8988T (cell line): Measurements from ENCODE around the gene WASHC3.
"Not testable (repeated sequence)": the region's sequence is repeated elsewhere in the genome, so short reads cannot be mapped to it uniquely, and the experiment has no call there.

Experiments
- DNase-seq: peaks from one replicate; pipeline ENCODE4 v3.0.0; 2011

Gene WASHC3

GRCh38 chr12:102050660-102051430 lies 10.9 kb downstream of the WASHC3 start:
- DNase-seq: no peak

- DNase-seq: no peak
Measured at GRCh38 chr12:102043928-102044327, 17.9 kb downstream of the WASHC3 start.

GRCh38 chr12:102033991-102034745 lies 27.6 kb downstream of the WASHC3 start:
- DNase-seq: no peak

GRCh38 chr12:102031852-102032251 lies 29.9 kb downstream of the WASHC3 start:
- DNase-seq: no peak

- DNase-seq: no peak
Measured at GRCh38 chr12:102029141-102029540, 32.6 kb downstream of the WASHC3 start.

GRCh38 chr12:102026728-102027127 lies 35.1 kb downstream of the WASHC3 start:
- no peak for DNase-seq

- DNase-seq: no peak
Measured at GRCh38 chr12:102024765-102025164, 37.0 kb downstream of the WASHC3 start.

- no peak for DNase-seq
Measured at GRCh38 chr12:102023343-102023930, 38.4 kb downstream of the WASHC3 start.

- no peak for DNase-seq
Measured at GRCh38 chr12:102022286-102022685, 39.5 kb downstream of the WASHC3 start.

GRCh38 chr12:102021540-102022246 lies 40.1 kb downstream of the WASHC3 start:
- no peak for DNase-seq

GRCh38 chr12:102018607-102019006 lies 43.2 kb downstream of the WASHC3 start:
- DNase-seq: not testable (repeated sequence)

- no peak for DNase-seq
Measured at GRCh38 chr12:102016472-102016871, 45.3 kb downstream of the WASHC3 start.

GRCh38 chr12:102010265-102010994 lies 51.4 kb downstream of the WASHC3 start:
- no peak for DNase-seq

GRCh38 chr12:102009796-102010195 lies 52.0 kb downstream of the WASHC3 start:
- DNase-seq: no peak

GRCh38 chr12:102008615-102009126 lies 53.1 kb downstream of the WASHC3 start:
- DNase-seq: no peak

GRCh38 chr12:102005256-102005655 lies 56.5 kb downstream of the WASHC3 start:
- no peak for DNase-seq

- no peak for DNase-seq
Measured at GRCh38 chr12:101997102-101997501, 64.7 kb downstream of the WASHC3 start.

GRCh38 chr12:101995684-101996083 lies 66.1 kb downstream of the WASHC3 start:
- DNase-seq: no peak

GRCh38 chr12:101992091-101992490 lies 69.7 kb downstream of the WASHC3 start:
- no peak for DNase-seq

- DNase-seq: no peak
Measured at GRCh38 chr12:101982307-101982706, 79.5 kb downstream of the WASHC3 start.

GRCh38 chr12:101981868-101982267 lies 79.9 kb downstream of the WASHC3 start:
- no peak for DNase-seq

- no peak for DNase-seq
Measured at GRCh38 chr12:101968770-101969169, 93.0 kb downstream of the WASHC3 start.
